GM18519 (cell line): ENCODE results near the gene MN1.

Experiments used
- ATAC-seq: cut with Tn5 transposase; IDR thresholded peaks from one replicate; pipeline ENCODE4 v1.9.1; 2021; ENCODE audit warnings: mild to moderate bottlenecking, moderate library complexity; ENCODE audit not compliant: unreplicated experiment, low FRiP score

Gene MN1

DNA sequence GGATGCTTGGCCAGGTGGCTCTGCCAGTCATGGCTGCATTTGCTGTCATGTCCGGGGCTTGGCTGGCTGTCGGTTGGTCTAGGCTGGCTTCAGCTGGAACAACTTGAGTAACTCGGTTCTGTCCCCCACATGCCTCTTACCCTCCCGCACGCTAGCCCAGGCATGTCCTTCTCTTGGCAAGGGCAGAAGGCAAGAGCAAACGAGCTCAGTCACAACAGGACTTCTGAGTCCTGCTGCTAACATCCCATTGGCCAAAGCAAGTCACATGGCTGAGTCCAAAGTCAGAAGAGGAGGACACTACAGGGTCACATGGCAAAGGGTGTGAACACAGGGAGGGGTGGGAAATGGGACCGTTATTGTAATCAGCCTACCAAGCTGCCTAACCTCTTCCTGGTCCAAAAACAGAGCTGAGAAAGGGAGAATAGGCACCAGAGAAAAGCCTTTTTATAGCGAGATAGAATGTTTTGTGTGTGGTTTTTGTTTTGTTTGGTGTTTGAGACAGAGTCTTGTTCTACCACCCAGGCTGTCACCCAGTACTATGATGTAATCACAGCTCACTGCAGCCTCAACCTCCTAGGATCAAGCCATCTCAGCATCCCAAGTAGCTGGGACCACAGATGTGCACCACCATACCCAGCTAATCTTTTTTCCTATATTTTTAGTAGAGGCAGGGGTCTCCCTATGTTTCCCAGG is 81.9 kb downstream of the MN1 start:
- ATAC-seq = no peak

GRCh38 chr22:27719036-27719347 is 82.6 kb downstream of the MN1 start:
- ATAC-seq = no peak

DNA sequence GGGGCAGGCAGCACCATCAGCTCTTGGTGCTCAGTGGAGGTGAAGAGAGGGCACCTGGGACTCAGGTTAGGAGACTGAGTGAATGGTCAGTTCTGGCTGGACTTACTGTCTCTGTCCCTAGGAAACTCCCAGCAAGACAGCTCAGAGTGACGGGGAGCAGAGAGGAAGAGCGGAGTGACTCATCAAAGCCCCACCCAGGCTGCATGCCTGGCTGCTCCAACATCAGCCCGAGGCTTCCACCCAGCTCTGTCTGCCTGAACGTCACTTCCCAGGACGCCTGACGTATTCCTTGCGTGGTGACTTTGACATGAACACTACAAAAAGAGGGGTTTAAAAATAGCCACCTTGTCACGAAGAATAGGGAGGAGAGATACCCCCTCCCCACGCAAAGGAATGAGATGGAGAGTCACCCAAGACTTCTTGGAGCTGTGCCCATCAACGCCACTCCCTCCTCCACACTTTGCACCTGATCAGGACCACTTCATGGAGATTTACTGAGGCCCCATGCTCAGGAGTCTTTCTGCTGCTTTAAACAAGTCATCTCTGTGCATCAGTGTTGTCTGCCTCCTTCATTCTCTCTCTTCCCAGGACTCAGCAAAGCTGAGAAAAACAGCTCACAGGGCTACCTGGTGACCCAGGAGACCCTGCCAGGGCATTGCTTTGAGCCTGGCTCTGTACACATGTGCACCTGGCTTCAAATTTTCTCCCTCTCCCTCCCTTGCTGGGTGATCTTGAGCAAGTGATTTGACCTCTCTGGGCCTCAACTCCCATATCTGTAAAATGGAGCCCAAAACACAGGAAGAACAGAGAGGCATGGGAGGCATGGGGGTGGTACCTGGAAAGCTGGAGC is 83.1 kb downstream of the MN1 start:
- ATAC-seq = no peak

DNA sequence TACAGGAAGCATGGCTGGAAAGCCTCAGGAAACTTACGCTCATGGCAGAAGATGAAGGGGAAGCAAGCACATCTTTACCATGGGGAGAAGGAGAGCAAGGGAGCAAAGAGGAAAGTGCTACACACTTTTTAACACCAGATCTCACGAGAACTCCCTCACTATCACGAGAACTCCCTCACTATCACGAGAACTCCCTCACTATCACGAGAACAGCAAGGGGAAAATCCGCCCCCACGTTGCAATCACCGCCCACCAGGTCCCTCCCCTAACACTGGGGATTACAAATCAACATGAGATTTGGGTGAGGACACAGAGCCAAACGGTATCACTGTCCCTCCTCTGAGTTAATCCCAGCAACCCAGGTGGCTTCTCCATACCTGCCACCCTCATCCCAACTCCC is 84.5 kb downstream of the MN1 start:
- ATAC-seq = no peak

- no peak for ATAC-seq
Observed at GRCh38 chr22:27716074-27716473, 85.5 kb downstream of the MN1 start.

- no peak for ATAC-seq
Observed at GRCh38 chr22:27715106-27715505, 86.5 kb downstream of the MN1 start.

- no peak for ATAC-seq
Observed at GRCh38 chr22:27714068-27714467, 87.5 kb downstream of the MN1 start.

GRCh38 chr22:27713461-27713860 is 88.1 kb downstream of the MN1 start:
- ATAC-seq = no peak

DNA sequence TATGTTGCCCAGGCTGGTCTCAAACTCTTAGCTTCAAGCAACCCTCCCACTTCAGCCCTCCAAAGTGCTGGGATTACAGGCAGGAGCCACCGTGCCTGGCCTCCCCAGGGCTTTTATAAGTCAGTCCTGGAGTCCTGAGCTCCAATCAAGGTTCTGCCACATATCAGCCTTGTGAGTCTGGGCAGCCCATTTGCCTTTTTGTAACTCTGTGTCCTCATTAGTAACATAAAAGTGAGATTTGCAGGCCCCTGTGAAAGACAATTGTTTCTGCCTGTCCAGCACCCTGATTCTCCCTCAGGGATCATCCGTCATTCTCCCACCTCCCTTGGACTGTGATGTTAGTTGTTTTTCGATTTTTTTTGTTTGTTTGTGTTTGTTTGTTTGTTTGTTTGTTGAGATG is 89.8 kb downstream of the MN1 start:
- ATAC-seq = no peak

GRCh38 chr22:27711012-27711411 is 90.5 kb downstream of the MN1 start:
- ATAC-seq = no peak

GRCh38 chr22:27709919-27710675 is 91.5 kb downstream of the MN1 start:
- no peak for ATAC-seq

GRCh38 chr22:27706489-27706888 is 95.1 kb downstream of the MN1 start:
- ATAC-seq = no peak

DNA sequence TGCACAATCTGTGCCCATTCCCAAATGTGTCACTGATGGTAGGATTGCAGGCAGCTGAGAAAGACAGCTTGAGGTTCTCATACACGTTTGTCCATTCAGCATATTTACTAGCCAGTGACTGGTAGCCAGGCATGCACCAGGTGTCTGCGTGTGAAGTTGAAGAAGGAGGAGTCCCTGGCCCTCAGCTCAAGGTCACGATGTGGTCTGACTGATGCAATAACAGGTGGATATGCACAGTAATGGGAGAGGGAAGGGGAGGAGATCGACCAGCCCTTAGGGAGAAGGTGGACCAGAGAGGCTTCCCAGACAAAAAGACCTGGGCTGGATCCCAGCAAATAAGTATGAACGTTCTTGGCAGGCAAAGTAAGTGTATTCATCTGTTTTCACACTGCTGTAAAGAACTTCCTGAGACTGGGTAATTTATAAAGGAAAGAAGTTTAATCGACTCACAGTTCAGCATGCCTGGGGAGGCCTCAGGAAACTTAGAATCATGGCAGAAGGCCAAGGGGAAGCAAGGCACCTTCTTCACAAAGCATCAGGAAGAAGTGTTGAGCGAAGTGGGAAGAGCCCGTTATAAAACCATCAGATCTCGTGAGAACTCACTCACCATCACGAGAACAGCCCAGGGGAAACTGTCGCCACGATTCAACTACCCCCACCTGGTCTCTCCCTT is 96.0 kb downstream of the MN1 start:
- no peak for ATAC-seq

GRCh38 chr22:27704581-27704980 is 97.0 kb downstream of the MN1 start:
- no peak for ATAC-seq

DNA sequence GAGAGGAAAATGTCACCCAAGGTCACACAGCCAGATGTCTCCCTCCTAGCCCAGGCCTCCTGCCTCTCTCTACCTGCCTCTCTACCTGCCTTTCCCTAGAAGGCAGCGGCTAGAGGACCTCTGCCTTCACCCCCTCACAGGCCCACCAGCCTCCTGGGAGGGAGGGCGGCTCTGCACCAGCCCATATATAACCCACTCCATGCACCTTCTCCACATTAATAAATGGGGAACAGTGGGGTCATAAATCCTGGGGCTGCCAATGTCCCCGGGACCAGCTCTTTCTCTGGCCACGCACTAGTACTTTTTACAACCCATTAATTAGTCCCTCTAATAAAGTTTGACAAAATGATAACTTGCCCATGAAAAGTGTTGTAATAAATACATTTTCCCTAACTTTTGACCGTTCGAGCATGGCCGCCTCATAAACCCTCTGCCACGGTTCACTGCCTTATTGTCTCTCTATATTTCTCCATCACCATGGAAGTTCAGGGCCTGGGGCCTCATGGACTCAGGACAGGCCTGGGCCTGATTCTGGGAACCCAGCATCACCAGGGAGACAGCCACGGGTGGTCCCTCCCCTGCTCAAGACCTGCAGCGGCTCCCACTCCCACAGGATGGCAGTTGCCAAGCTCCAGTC is 102.1 kb downstream of the MN1 start:
- no peak for ATAC-seq

GRCh38 chr22:27698813-27699212 is 102.7 kb downstream of the MN1 start:
- ATAC-seq = no peak
